Keratinocyte (primary cell): Measurements from ENCODE around the gene CCT7. TPM values are rescaled to one million over a fixed set of nuclear protein-coding genes. Genes with fewer than 3 reads are reported as not detected.

Experiments
- DNase-seq: peaks from one replicate; pipeline ENCODE4 v3.0.0-alpha.2; 2011; ENCODE audit warnings: low read depth, missing footprints, low spot score
- FAIRE-seq: peaks from 2 replicates; lab custom pipeline; 2011; peaks lifted over from hg19 to GRCh38; lab: Jason Lieb, UNC
- H2AFZ ChIP-seq: 2 replicates; pipeline ENCODE4 v1.6.0; 2012; ENCODE audit warnings: low read length, control low read depth, inconsistent platforms; ENCODE audit not compliant: control insufficient read depth
- H3K27ac ChIP-seq: 2 replicates; pipeline ENCODE4 v1.5.1; 2011; ENCODE audit warnings: low read length; ENCODE audit not compliant: control insufficient read depth, insufficient read depth
- H3K27me3 ChIP-seq: 3 replicates; pipeline ENCODE4 v1.6.0; 2011; ENCODE audit warnings: low read length; ENCODE audit not compliant: control insufficient read depth, insufficient read depth; ENCODE audit errors: extremely low read depth
- H3K36me3 ChIP-seq, 2 experiments: 2 replicates in 1 of 2; 3 replicates in 1 of 2; pipeline ENCODE4 v1.5.1; 2011; ENCODE audit warnings: low read length in 2 of 2, mild to moderate bottlenecking in 1 of 2; ENCODE audit not compliant: control insufficient read depth in 2 of 2, insufficient read depth in 2 of 2; ENCODE audit errors: extremely low read depth in 1 of 2
- H3K4me1 ChIP-seq: 3 replicates; pipeline ENCODE4 v1.5.1; 2011; ENCODE audit warnings: low read length; ENCODE audit not compliant: control insufficient read depth, insufficient read depth; ENCODE audit errors: extremely low read depth
- H3K4me2 ChIP-seq: 3 replicates; pipeline ENCODE4 v1.6.0; 2011; ENCODE audit warnings: low read depth, low read length; ENCODE audit not compliant: control insufficient read depth, insufficient read depth; ENCODE audit errors: extremely low read depth
- H3K4me3 ChIP-seq, 3 experiments: fragments of 200-600 bp in 1 of 3; sonication (generic) in 1 of 3; 2 replicates in 2 of 3; 3 replicates in 1 of 3; pipeline ENCODE4 v1.5.1; 2011 to 2016; ENCODE audit warnings: low read length in 3 of 3, mild to moderate bottlenecking in 3 of 3, control low read depth in 2 of 3, inconsistent platforms in 1 of 3, low read depth in 1 of 3, mixed read lengths in 1 of 3, mixed run types in 1 of 3, moderate library complexity in 1 of 3; ENCODE audit not compliant: control insufficient read depth in 2 of 3, insufficient read depth in 2 of 3; ENCODE audit errors: extremely low read depth in 1 of 3
- H3K79me2 ChIP-seq: 2 replicates; pipeline ENCODE4 v1.6.0; 2012; ENCODE audit warnings: low read length; ENCODE audit not compliant: control insufficient read depth, insufficient read depth
- H3K9ac ChIP-seq: 3 replicates; pipeline ENCODE4 v1.6.0; 2011; ENCODE audit warnings: low read length; ENCODE audit not compliant: control insufficient read depth, insufficient read depth; ENCODE audit errors: extremely low read depth
- H3K9me1 ChIP-seq: 3 replicates; pipeline ENCODE4 v1.6.0; 2011; ENCODE audit warnings: low read length; ENCODE audit not compliant: control insufficient read depth, insufficient read depth; ENCODE audit errors: extremely low read depth
- H3K9me3 ChIP-seq: 2 replicates; pipeline ENCODE4 v1.5.1; 2012; ENCODE audit warnings: low read depth, low read length; ENCODE audit not compliant: control insufficient read depth
- H4K20me1 ChIP-seq: 3 replicates; pipeline ENCODE4 v1.6.0; 2011; ENCODE audit warnings: low read length; ENCODE audit not compliant: control insufficient read depth, insufficient read depth; ENCODE audit errors: extremely low read depth
- CTCF ChIP-seq, 3 experiments: IDR thresholded peaks in 1 of 3; conservative IDR thresholded peaks in 1 of 3; optimal IDR thresholded peaks in 1 of 3; 2 replicates in 2 of 3; 3 replicates in 1 of 3; pipeline versions ENCODE3 to v1.5.1; 2011; ENCODE audit warnings: low read length in 3 of 3, mild to moderate bottlenecking in 3 of 3, moderate library complexity in 2 of 3, control low read depth in 1 of 3, inconsistent platforms in 1 of 3; ENCODE audit not compliant: insufficient read depth in 2 of 3; ENCODE audit errors: extremely low read depth in 1 of 3
- EZH2 ChIP-seq: IDR thresholded peaks from one replicate; pipeline ENCODE4 v1.6.1; 2012; ENCODE audit warnings: inconsistent platforms, mild to moderate bottlenecking, low read length, moderate library complexity
- dilution Hi-C: fragments of 300-500 bp; cut with MboI; formaldehyde crosslinking; loops from one replicate; pipeline ENCODE4 v1.7.0; 2020; ENCODE audit warnings: low sequenced_read_pairs; ENCODE audit not compliant: extremely low pct_ligation_motif_present
- polyA plus RNA-seq, 5 experiments: library from polyadenylated mRNA; depleted of rRNA in 3 of 5; stranded (reverse) in 3 of 5; stranded (forward) in 1 of 5; unstranded in 1 of 5; fragments of >200 nt; gene quantifications; 1 replicate in 1 of 5; 2 replicates in 3 of 5; 3 replicates in 1 of 5; pipeline versions ENCODE4 v1.2.1 to v1.2.3, GENCODE V29; 2011 to 2012; ENCODE audit warnings: missing spikeins in 2 of 5, low read depth in 1 of 5, low replicate concordance in 1 of 5

CCT7 gene
- polyA plus RNA-seq, 1 donor (not counting 4 experiments of a cell fraction or from before 2014, with no cell fraction given) = 357 TPM

GRCh38 chr2:73258186-73258912, 24.2 kb downstream of the CCT7 start:
- no peaks in the 10 kb centered on the region for H4K20me1 ChIP-seq
- H3K4me3 ChIP-seq = no peak overlapping the region
- no peak overlapping the region for H3K27ac ChIP-seq
- no peak overlapping the region for H3K9ac ChIP-seq
- peaks cover 8 to 15% of the 10 kb centered on the region in 2 experiments for H3K36me3 ChIP-seq
- H3K4me1 ChIP-seq = peaks cover 25% of the 10 kb centered on the region
- no peaks in the 10 kb centered on the region for H3K9me3 ChIP-seq
- no peaks in the 10 kb centered on the region for H3K79me2 ChIP-seq
- no peak for TF ChIP-seq CTCF (optimal IDR thresholded peaks at IDR 0.05 in 1 of 3, IDR thresholded peaks at IDR 0.05 in 1 of 3, conservative IDR thresholded peaks at IDR 0.05 in 1 of 3; ENCODE audit: extremely low read depth in 1 of 3, insufficient read depth in 2 of 3, low read length in 3 of 3)
- TF ChIP-seq EZH2 = no peak
- no peak overlapping the region for H2AFZ ChIP-seq
- dilution Hi-C loops = no loop called here
- DNase-seq = no peak
- H3K27me3 ChIP-seq = no peaks in the 10 kb centered on the region
- H3K9me1 ChIP-seq = peaks cover 3% of the 10 kb centered on the region
- H3K4me2 ChIP-seq = no peak overlapping the region
- no peak for FAIRE-seq

GRCh38 chr2:73258913-73259215, 24.8 kb downstream of the CCT7 start:
- no peak overlapping the region for H3K4me3 ChIP-seq
- DNase-seq (no peak), FAIRE-seq (no peak)
- H3K27me3 ChIP-seq = no peaks in the 10 kb centered on the region
- H3K79me2 ChIP-seq = no peaks in the 10 kb centered on the region
- H3K4me1 ChIP-seq = peaks cover 20% of the 10 kb centered on the region
- H2AFZ ChIP-seq = no peak overlapping the region
- H3K9me1 ChIP-seq = no peaks in the 10 kb centered on the region
- H3K36me3 ChIP-seq = peaks cover 9 to 10% of the 10 kb centered on the region in 2 experiments
- no peak overlapping the region for H3K9ac ChIP-seq
- H3K9me3 ChIP-seq = no peaks in the 10 kb centered on the region
- dilution Hi-C loops = no loop called here
- no peak for TF ChIP-seq CTCF (optimal IDR thresholded peaks at IDR 0.05 in 1 of 3, IDR thresholded peaks at IDR 0.05 in 1 of 3, conservative IDR thresholded peaks at IDR 0.05 in 1 of 3; ENCODE audit: extremely low read depth in 1 of 3, insufficient read depth in 2 of 3, low read length in 3 of 3)
- no peak for TF ChIP-seq EZH2
- H3K4me2 ChIP-seq = no peak overlapping the region
- H3K27ac ChIP-seq = no peak overlapping the region
- H4K20me1 ChIP-seq = no peaks in the 10 kb centered on the region
